Stromal cell of bone marrow (primary cell): ENCODE results near the gene PIP5K1C.
"Not testable (repeated sequence)": the region's sequence is repeated elsewhere in the genome, so short reads cannot be mapped to it uniquely, and the experiment has no call there.

Source experiments
- DNase-seq: peaks from one replicate; pipeline ENCODE4 v3.0.0-alpha.2; 2012; ENCODE audit warnings: low read depth

The PIP5K1C gene

DNA sequence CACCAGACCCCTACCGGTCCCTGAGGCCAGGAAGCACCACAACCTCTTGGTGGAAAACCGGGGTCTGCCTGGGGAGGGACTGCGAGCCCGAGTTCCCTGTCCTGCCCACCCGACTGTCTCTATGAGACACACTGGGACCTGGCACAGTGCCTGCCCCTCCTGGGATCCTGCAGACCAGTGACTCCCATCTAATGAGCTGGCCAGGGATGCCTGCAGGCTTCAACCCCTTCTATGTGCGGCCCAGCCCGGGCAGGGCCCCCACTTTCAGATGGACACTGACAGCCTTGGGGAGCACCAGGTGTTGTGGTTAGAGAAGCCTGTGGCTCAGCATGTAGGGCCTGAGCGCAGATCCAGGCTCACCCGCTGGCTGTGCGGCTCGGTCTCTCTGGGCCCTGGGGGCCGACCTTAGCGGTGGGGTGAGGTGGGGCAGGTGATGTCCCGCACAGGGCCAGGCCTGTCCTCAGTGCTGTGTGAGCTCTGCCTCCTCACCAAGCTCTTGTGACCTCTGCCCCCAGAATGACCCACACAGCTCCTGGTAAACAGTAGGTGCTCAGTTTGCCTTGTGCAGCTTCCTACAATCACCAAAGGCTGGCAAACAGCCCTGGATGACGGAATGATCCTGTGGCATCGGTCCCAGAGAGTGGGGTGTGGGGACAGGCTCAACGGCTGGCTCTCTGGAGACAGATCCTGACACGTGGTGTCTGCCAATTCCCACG lies 55.8 kb downstream of the PIP5K1C start:
- no peak for DNase-seq

DNA sequence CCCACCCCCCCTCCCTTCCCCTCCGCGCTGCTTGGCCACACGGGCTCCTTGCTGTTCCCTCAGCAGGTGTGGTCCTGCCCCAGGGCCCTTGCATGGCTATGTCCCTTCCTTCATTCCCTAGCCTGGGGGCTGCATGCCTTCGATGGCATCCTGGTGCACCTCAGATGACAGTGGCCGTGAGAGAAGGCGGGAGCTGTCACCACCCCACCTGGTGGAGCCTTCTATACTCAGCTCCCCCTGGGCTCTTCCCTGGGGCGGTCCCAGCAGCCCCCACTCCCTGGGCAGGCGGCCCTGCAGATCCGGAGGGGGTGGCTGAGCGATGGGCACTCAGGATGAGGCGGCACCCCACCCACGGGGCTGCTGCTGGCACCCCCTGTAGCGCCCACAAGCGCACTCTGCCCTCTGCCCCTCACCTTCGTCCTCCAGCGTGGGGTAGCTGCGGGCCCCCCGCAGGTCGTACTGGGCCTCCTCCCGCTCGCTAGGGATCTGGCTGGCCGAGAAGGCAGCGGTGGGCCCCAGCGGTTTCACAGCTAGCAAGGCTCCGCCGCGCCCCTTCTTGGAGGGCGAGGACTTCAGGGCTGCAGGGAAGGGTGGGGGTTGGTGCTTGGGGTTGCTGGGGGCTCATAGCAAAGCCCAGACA lies 56.5 kb downstream of the PIP5K1C start:
- DNase-seq: no peak

- DNase-seq: no peak
These were observed 57.1 kb downstream of the PIP5K1C start for GRCh38 chr19:3642987-3643673.

DNA sequence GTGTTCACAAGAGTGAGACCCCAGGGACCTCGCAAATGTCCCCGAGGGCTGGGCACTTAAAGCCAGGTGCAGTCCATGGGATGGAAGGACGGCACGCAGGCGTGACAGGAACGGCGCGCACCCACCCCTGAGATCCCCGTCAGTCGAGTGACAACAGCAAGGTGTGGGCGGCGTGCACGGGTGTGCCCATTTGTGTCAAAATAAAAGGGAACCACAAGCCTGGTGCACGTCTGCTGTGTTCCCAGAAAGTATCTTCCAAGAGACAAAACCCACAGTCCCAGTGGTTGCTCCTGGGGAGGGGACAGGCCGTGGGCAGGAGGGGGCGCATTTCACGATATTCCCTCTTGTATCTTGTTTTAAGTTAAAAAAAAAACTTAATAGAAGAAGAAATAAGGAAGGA lies 58.0 kb downstream of the PIP5K1C start:
- no peak for DNase-seq

DNA sequence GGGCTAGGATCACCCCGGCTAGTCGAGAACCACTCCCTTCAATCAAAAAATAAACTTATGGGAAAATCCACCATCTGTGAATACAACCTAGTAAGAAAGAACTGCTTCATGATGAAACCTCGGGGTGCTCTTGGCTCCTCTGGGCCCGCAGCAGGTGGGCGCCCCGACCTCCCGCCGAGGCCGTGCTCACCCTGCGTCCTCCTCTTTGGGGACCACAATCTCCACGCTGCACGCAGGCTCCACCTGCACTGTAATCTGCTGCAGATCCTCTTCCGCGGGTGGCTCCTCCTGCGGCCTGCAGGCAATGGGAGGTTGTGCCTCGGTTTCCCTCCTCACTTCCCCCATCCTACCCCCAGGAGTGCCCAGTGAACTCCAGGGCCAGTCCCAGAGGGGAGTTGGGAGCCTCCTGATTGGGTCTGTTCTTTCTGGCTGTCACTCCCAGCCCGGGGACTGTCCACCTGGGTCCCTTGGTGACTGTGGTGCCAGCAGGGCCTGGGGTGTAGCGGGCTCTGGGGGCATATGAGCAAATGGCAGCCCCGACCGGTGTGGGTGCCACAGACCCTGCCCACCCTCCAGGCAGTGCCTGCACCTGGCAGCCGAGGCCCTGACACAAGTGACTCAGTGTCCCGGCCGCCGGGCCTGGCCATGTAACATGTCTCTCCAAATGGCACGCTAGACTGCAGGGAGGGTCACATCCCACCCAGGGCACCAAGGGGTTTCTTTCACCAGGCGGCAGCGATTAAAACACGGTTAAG lies 58.6 kb downstream of the PIP5K1C start:
- DNase-seq: no peak

GRCh38 chr19:3639479-3639878 lies 60.8 kb downstream of the PIP5K1C start:
- DNase-seq: no peak

DNA sequence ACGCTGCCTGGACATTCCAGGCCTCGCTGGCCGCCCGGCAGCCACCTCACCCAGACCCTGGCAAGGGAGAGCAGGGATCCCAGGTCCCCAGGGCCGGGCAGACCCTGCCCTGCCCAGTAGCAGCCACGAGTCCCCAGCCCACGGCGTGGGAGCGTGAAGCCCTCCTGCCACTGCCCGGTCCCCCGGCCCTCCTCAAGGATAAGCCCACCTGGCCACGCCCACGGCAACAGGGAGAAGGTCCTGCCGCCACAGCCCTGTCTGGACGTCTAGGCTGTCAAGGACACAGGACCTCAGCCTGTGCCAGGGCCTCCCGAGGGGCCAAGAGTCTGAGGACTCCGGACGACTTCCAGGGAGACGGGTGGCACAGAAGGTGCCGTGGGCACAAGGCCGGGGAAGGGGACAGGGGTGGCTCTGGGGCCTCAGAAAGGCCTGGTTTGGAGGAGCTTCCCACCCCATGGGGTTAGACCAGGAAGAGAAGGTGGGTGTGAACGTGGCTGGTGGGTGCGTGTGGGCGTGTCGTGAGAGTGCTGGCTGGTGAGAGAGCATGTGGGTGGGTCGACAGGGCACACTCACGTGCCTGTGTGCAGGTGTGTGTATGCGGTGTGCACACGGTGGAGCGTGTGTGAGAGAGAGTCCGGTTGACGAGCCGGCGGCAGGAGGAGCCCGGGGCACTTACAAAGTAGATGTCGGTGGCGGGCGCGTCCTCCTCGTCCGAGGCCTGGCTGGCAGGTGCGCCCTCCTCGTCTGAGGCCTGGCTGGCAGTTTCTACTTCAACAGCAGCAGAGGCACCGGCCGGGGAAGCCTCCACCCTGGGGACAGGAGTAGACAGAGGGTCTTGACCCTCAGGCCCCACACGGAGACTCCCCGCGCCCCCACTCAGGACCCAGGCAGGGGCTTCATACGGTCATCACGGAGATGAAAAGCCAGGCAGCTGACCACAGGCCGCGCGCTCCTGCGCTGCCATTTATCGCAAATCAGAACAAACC lies 61.8 kb downstream of the PIP5K1C start:
- no peak for DNase-seq

GRCh38 chr19:3637621-3638020 lies 62.6 kb downstream of the PIP5K1C start:
- no peak for DNase-seq

DNA sequence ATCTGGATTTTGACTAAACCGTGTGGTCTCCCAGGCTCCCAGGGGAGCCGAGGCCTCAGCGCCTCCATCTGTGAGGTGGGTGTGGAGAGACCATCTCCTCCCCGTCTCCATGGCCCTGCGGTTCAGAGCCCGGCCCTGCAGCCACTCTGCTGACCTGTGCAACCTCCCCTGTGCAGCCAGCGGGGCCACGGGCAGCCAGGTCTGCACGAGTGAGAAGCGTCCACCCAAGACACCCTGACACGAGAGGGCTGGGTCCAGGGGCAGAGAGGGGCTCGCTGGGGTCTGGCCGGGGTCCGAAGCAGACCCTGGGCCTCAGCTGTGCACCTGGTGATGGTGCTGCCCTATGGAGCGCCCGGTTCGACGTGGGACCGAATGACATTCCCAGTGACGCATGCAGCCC lies 63.3 kb downstream of the PIP5K1C start:
- DNase-seq: no peak

DNA sequence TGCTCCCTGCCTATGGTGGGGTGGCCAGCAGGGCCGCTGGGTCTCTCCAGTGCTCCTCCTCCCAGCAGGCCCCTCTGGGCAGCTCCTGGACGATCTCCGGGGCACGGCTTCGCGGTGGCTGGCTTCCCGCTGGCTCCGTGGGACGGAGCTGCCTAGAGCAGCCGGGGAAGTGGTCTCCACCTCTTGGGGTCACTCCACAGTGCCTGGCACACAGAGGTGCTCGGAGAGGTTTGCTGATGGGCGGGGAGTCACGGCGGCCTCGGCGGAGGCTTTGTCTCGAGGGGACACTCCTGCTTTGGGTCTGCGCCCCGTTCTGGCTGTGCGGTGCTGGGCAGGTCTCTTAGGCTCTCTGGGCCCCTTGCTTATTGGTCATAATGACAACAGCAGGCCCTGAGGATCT lies 63.8 kb downstream of the PIP5K1C start:
- DNase-seq: no peak

DNA sequence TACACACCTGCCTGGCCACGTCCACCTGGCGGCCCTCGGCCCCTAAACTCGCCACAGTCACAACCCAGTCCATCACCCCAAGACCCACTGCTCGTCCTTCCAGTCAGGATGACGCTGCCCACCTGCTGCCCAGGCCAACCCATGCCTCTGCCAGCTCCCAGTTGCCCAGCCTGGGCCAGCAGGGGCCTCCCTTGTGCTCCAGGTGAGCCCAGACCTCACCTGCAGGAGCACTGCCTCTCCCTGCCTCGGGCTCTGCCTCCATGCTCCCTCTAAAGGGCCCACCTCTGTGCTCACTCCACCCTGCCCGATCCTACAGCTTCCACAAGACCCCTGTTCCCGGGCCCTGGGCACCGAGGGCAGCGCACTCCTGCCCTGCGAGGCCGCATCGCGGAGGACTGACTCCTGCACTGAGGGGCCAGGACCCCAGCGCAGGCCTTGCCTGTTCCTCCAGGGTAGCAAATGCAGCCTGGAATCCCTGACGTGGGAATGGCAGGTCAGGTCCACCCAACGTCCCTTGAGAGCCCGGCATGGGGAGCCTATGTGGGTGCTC lies 65.7 kb downstream of the PIP5K1C start:
- no peak for DNase-seq

- DNase-seq: no peak
These were observed 66.7 kb downstream of the PIP5K1C start for GRCh38 chr19:3633559-3633988.

- no peak for DNase-seq
These were observed 67.3 kb downstream of the PIP5K1C start for GRCh38 chr19:3632739-3633558.

- DNase-seq: no peak
These were observed 68.2 kb downstream of the PIP5K1C start for GRCh38 chr19:3632098-3632497.

DNA sequence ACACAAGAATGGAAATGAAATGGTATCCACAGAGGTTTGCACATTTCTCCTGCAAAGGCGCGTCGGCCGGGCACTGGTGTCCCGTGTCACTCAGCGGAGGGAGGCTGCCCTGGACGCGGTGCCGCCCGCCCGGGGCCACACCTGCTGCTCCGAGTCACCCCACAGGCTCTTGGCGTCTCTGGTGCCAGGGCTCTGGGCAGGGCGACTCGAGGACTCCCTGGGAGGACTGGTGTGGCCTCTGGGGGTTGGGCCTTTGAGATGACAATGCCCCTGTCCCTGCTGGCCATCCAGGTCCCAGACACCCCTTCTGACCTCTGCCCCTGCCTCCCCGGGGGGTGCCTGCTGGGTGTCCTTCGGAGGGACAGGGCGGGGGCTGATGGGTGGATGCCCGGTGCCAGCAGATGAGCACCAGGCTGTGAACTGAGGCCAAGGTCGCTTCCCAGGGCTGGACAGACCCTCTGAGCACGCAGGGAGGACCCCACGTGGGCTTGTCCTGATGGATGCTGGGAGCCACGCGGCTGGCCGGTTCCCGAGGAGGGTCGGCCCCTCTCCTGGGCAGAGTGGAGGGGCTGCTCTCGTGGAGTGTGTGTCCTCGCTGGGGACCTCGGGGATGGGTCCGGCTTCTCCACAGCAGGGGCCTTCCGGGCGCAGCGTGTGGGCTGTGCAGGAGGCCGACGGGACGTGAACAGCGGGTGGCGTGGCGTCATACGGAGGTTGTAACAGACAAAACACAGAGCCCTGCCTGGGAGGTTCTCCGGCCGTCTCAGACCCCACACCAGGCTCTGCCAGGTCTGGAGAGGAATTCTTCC lies 69.0 kb downstream of the PIP5K1C start:
- no peak for DNase-seq

DNA sequence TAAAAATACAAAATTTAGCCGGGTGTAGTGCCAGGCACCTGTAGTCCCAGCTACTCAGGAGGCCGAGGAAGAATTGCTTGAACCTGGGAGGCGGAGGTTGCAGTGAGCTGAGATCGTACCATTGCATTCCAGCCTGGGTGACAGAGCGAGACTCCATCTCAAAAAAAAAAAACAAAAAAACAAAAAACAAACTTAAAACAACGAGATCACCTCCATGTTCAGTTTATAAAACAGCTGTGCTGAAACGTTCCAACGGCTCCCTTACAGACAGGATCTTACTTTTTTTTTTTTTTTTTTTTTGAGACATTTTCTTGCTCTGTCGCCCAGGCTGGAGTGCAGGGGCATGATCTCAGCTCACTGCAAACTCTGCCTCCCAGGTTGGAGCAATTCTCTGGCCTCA lies 71.5 kb downstream of the PIP5K1C start:
- DNase-seq: not testable (repeated sequence)

- no peak for DNase-seq
These were observed 72.9 kb downstream of the PIP5K1C start for GRCh38 chr19:3627351-3627723.

DNA sequence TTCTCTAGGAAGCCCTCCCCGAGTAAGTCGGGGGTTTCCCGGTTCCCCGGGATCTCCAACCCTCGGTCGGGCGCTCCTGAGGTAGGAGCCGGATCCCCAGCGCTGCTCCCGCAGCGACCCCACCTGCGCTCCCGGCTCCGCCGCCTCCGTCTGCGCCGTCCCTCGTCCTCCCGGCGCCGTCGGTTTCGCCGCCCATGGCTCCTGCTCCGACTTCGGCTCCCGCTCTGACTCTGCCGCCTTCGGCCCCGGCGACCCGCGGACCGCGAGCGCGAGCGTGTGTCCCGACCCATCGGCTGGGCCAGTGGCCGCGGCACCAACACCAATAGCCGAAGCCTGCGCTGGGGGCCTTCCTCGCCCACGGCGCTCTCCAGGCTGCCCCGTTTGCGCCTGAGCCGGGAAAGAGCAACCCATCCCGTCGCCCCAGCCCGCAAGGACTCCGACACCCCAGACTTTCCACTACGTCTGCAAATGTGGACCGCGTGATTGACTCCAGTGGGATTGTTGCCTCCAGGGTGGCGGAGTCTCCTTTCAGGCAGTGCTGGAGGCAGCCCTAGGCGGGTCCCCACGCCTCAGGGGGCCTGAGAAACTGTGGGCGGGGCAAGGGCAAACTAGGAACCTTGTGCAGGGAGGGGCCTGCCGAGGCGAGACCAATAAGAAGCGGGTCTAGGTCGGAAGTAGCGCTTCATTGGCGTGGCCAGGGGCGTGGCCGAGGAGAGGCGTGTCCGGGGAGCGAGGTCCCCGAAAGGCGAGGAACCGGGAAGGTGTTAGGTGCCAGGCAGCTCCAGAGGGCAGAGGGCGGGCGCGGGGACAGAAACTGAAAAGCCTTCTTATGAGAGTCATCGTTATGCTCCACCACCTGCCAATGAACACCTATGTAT lies 73.6 kb downstream of the PIP5K1C start, which contains the start of gene CACTIN:
CACTIN (minus strand) TSS at position 318 of the 878 bp plus-strand sequence; CDS start at position 290, 28 bp downstream.
- peak; percentile 97 for DNase-seq
